Measurements from ENCODE around the gene PGBD1. TPM values are rescaled to one million over a fixed set of nuclear protein-coding genes. Genes with fewer than 3 reads are reported as not detected.

The PGBD1 gene
- total and polyA plus RNA-seq, 2 of the 13 experiments (the other 11 are each of a cell fraction or from before 2014, with no cell fraction given), result 3.6 to 6.9 TPM

DNA sequence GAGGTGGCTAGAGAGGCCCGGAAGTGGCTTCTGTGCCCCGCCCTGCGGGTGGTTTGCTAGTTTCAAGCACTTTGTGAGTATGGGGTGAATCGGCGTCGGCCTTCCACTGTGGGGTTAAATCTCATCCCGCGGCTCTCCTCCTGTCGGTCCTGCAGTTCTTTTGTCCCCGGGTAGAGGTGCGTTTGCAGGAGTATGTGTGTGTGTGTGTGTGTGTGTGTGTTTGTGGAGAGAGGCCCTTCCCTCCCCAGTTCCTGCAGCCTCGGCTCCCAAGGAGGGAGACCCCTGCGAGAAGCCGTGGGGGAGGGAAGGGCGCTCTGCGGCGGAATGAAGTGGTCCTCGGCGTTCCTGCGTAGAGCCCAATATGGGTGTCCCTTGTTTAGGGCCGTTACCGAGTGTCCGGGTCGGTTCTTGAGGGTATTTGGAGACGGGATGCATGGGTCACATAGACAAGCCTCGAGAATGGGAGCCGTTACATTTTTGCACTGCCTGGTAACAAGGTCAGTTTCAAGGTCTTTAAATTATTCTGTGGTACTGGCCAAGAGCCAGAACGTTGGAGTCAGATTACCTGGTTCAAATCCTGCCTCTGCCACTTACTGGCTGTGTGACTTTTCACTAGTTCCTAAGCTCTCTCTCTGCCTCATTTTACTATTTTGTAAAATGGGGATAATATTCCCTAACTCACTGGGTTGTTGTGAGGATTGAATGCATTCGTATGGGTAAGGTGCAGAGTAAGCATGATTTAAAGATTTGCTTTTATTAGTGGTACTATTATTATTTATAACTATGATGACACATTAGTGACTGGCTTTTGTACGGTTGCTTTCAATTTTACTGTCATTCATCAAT, 68.7 kb downstream of the PGBD1 start, which contains the start of gene ZKSCAN3 (continued):
- TF ChIP-seq, protein P1, sequence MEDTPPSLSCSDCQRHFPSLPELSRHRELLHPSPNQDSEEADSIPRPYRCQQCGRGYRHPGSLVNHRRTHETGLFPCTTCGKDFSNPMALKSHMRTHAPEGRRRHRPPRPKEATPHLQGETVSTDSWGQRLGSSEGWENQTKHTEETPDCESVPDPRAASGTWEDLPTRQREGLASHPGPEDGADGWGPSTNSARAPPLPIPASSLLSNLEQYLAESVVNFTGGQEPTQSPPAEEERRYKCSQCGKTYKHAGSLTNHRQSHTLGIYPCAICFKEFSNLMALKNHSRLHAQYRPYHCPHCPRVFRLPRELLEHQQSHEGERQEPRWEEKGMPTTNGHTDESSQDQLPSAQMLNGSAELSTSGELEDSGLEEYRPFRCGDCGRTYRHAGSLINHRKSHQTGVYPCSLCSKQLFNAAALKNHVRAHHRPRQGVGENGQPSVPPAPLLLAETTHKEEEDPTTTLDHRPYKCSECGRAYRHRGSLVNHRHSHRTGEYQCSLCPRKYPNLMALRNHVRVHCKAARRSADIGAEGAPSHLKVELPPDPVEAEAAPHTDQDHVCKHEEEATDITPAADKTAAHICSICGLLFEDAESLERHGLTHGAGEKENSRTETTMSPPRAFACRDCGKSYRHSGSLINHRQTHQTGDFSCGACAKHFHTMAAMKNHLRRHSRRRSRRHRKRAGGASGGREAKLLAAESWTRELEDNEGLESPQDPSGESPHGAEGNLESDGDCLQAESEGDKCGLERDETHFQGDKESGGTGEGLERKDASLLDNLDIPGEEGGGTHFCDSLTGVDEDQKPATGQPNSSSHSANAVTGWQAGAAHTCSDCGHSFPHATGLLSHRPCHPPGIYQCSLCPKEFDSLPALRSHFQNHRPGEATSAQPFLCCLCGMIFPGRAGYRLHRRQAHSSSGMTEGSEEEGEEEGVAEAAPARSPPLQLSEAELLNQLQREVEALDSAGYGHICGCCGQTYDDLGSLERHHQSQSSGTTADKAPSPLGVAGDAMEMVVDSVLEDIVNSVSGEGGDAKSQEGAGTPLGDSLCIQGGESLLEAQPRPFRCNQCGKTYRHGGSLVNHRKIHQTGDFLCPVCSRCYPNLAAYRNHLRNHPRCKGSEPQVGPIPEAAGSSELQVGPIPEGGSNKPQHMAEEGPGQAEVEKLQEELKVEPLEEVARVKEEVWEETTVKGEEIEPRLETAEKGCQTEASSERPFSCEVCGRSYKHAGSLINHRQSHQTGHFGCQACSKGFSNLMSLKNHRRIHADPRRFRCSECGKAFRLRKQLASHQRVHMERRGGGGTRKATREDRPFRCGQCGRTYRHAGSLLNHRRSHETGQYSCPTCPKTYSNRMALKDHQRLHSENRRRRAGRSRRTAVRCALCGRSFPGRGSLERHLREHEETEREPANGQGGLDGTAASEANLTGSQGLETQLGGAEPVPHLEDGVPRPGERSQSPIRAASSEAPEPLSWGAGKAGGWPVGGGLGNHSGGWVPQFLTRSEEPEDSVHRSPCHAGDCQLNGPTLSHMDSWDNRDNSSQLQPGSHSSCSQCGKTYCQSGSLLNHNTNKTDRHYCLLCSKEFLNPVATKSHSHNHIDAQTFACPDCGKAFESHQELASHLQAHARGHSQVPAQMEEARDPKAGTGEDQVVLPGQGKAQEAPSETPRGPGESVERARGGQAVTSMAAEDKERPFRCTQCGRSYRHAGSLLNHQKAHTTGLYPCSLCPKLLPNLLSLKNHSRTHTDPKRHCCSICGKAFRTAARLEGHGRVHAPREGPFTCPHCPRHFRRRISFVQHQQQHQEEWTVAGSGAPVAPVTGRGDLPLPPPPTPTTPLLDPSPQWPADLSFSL (CRISPR knock-in tag; IDR thresholded peaks at IDR 0.05), result peak; percentile 81
- TF ChIP-seq, protein P2, sequence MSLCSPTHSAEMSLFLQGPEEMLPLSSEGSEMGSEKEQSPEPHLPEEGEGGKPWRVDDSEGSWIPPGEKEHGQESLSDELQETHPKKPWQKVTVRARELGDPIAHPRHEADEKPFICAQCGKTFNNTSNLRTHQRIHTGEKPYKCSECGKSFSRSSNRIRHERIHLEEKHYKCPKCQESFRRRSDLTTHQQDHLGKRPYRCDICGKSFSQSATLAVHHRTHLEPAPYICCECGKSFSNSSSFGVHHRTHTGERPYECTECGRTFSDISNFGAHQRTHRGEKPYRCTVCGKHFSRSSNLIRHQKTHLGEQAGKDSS (CRISPR knock-in tag; IDR thresholded peaks at IDR 0.05; ENCODE audit: borderline replicate concordance, low read depth), result peak; percentile 23; the same call in 1 of the 2 replicates
- peak; percentile 77; the same call in 1 of the 2 replicates for TF ChIP-seq SMYD3 (CRISPR knock-in tag; IDR thresholded peaks at IDR 0.05)
- TF ChIP-seq SP1 (IDR thresholded peaks at IDR 0.05), result no peak
- 0 out of 2 replicates have a peak, but pooled peaks have one; percentile 27 for TF ChIP-seq SP1 (CRISPR knock-in tag; IDR thresholded peaks at IDR 0.05)
- no peak for TF ChIP-seq MTA3 (CRISPR knock-in tag; IDR thresholded peaks at IDR 0.05)
- no peak for TF ChIP-seq SUZ12 (IDR thresholded peaks at IDR 0.05; ENCODE audit: low read depth, low read length)
- TF ChIP-seq PHB2 (IDR thresholded peaks at IDR 0.05; ENCODE audit: partially characterized antibody), result no peak
- TF ChIP-seq, protein P3, sequence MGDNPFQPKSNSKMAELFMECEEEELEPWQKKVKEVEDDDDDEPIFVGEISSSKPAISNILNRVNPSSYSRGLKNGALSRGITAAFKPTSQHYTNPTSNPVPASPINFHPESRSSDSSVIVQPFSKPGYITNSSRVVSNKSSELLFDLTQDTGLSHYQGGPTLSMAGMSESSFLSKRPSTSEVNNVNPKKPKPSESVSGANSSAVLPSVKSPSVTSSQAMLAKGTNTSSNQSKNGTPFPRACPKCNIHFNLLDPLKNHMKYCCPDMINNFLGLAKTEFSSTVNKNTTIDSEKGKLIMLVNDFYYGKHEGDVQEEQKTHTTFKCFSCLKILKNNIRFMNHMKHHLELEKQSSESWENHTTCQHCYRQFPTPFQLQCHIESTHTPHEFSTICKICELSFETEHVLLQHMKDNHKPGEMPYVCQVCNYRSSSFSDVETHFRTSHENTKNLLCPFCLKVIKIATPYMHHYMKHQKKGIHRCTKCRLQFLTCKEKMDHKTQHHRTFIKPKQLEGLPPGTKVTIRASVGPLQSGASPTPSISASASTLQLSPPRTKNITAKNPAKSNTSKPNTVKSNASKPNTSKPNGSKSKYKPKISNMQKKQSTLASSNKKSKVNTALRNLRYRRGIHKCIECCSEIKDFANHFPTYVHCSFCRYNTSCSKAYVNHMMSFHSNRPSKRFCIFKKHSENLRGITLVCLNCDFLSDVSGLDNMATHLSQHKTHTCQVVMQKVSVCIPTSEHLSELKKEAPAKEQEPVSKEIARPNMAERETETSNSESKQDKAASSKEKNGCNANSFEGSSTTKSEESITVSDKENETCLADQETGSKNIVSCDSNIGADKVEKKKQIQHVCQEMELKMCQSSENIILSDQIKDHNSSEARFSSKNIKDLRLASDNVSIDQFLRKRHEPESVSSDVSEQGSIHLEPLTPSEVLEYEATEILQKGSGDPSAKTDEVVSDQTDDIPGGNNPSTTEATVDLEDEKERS (CRISPR knock-in tag; IDR thresholded peaks at IDR 0.05), result peak; percentile 79; the same call in 1 of the 2 replicates
- TF ChIP-seq ASH2L (IDR thresholded peaks at IDR 0.05; ENCODE audit: insufficient read length, low read depth, low read length), result peak; percentile 88
- TF ChIP-seq KDM1A (CRISPR knock-in tag; IDR thresholded peaks at IDR 0.05), result peak; percentile 77; the same call in 1 of the 2 replicates
- TF ChIP-seq ZNF816 (CRISPR knock-in tag; IDR thresholded peaks at IDR 0.05; ENCODE audit: borderline replicate concordance), result peak; percentile 79; the same call in 1 of the 2 replicates
- TF ChIP-seq, protein P4, sequence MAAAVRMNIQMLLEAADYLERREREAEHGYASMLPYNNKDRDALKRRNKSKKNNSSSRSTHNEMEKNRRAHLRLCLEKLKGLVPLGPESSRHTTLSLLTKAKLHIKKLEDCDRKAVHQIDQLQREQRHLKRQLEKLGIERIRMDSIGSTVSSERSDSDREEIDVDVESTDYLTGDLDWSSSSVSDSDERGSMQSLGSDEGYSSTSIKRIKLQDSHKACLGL (CRISPR knock-in tag; IDR thresholded peaks at IDR 0.05), result peak; percentile 59; the same call in 1 of the 2 replicates
- TF ChIP-seq SALL1 (CRISPR knock-in tag; IDR thresholded peaks at IDR 0.05), result peak; percentile 88
- no peak for TF ChIP-seq SRF (IDR thresholded peaks at IDR 0.05; ENCODE audit: low read depth, low read length)
- no peak for TF ChIP-seq CENPT (CRISPR knock-in tag; IDR thresholded peaks at IDR 0.05; ENCODE audit: low read depth)
- TF ChIP-seq MAF1 (CRISPR knock-in tag; IDR thresholded peaks at IDR 0.05; ENCODE audit: borderline replicate concordance), result 0 out of 2 replicates have a peak, but pooled peaks have one; percentile 7
- TF ChIP-seq, protein P5, sequence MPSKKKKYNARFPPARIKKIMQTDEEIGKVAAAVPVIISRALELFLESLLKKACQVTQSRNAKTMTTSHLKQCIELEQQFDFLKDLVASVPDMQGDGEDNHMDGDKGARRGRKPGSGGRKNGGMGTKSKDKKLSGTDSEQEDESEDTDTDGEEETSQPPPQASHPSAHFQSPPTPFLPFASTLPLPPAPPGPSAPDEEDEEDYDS (CRISPR knock-in tag; IDR thresholded peaks at IDR 0.05), result peak; percentile 68

All from HepG2 (cell line).